HG03469 (cell line): ENCODE data around the gene LYRM9.
"Not testable (repeated sequence)": the region's sequence is repeated elsewhere in the genome, so short reads cannot be mapped to it uniquely, and the experiment has no call there.

ENCODE experiments used
- ATAC-seq: cut with Tn5 transposase; IDR thresholded peaks from one replicate; pipeline ENCODE4 v1.9.1; 2021; ENCODE audit warnings: mild to moderate bottlenecking, moderate library complexity, moderate number of reproducible peaks; ENCODE audit not compliant: unreplicated experiment

The LYRM9 gene

GRCh38 chr17:27845264-27846041 lies 47.7 kb downstream of the LYRM9 start:
- ATAC-seq, result no peak

GRCh38 chr17:27840688-27841087 lies 52.5 kb downstream of the LYRM9 start:
- no peak for ATAC-seq

GRCh38 chr17:27840406-27840678 lies 52.8 kb downstream of the LYRM9 start:
- not testable (repeated sequence) for ATAC-seq

- ATAC-seq, result not testable (repeated sequence)
Observed at GRCh38 chr17:27839571-27840405, 53.4 kb downstream of the LYRM9 start.

- ATAC-seq, result not testable (repeated sequence)
Observed at GRCh38 chr17:27838607-27839006, 54.6 kb downstream of the LYRM9 start.

GRCh38 chr17:27837769-27838168 lies 55.4 kb downstream of the LYRM9 start:
- not testable (repeated sequence) for ATAC-seq

GRCh38 chr17:27836651-27837050 lies 56.5 kb downstream of the LYRM9 start:
- ATAC-seq, result no peak

- no peak for ATAC-seq
Observed at GRCh38 chr17:27834571-27834970, 58.6 kb downstream of the LYRM9 start.

GRCh38 chr17:27832831-27833230 lies 60.3 kb downstream of the LYRM9 start:
- no peak for ATAC-seq

- not testable (repeated sequence) for ATAC-seq
Observed at GRCh38 chr17:27829888-27830287, 63.3 kb downstream of the LYRM9 start.

GRCh38 chr17:27829143-27829711 lies 63.9 kb downstream of the LYRM9 start:
- not testable (repeated sequence) for ATAC-seq
